ENCODE measurements around the gene SYCP3. TPM values are rescaled to one million over a fixed set of nuclear protein-coding genes. Genes with fewer than 3 reads are reported as not detected.

The SYCP3 gene
- total RNA-seq, 1 donor from 2014 or later = 0.44 TPM

DNA sequence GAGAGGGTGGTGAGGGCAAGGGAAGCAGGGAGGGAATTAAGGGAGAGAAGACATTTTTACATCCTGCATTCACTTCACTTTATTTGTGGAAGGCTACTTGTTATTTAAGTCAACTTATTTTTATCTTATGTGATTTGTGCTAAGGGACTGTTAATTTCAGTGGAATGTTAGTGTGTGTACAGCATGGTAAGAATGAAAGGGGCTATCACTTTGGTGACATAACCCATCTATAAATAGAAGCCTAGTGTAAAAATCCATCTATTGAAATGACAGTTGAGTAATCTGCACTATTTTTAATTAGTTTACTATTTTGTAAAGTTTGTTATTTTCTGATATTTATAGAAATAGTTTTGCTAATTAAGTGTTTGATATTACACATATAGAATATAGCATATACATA is 58.6 kb downstream of the SYCP3 start:
- no peak for DNase-seq (ENCODE audit: low spot score)
- Mint-ChIP-seq H3K4me1 (ENCODE audit: low read depth) (no peaks in the 10 kb centered on the region), H3K9me3 (no peaks in the 10 kb centered on the region), H3K4me3 (no peak overlapping the region), H3K27ac (no peak overlapping the region), H3K27me3 (ENCODE audit: insufficient read depth) (peaks cover 18% of the 10 kb centered on the region), H3K36me3 (ENCODE audit: low read depth) (no peaks in the 10 kb centered on the region)
- intact Hi-C loops (cut with micrococcal nuclease) = no loop called here

DNA sequence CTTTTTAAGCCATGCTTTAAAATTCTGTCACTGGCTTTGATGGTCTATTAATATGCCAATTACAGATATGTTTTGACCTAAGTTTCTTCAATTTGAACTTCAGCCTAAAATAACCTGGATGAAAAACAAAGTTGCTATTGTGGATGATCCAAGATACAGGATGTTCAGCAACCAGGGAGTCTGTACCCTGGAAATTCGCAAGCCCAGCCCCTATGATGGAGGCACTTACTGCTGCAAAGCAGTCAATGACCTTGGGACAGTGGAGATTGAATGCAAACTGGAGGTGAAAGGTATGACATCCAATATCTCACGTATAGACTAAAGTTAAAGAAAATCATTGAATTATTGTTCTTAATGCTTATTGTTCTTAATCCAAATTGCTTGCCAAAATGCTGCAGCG is 59.0 kb downstream of the SYCP3 start:
- Mint-ChIP-seq H3K27ac (no peak overlapping the region), H3K4me1 (ENCODE audit: low read depth) (no peaks in the 10 kb centered on the region), H3K4me3 (no peak overlapping the region), H3K36me3 (ENCODE audit: low read depth) (no peaks in the 10 kb centered on the region), H3K9me3 (no peaks in the 10 kb centered on the region), H3K27me3 (ENCODE audit: insufficient read depth) (peaks cover 18% of the 10 kb centered on the region)
- DNase-seq (ENCODE audit: low spot score) = no peak
- intact Hi-C loops (cut with micrococcal nuclease) = no loop called here

Other genes starting within 250 kb of the SYCP3 start
- not detected in 2 replicates for gene MYBPC1, start 144.5 kb downstream of the SYCP3 start, total RNA-seq
- gene CHPT1, start 41.8 kb downstream of the SYCP3 start, total RNA-seq = 13.1 and 13.3 TPM in 2 replicates
- 53.2 and 55.0 TPM in 2 replicates for gene GNPTAB, start 91.5 kb upstream of the SYCP3 start, total RNA-seq
- gene DRAM1, start 138.1 kb upstream of the SYCP3 start, total RNA-seq = 3.2 and 4.1 TPM in 2 replicates

Measured in activated T-helper 1 cell treated with anti-CD3 and anti-CD28 coated beads, Interleukin-12 subunit alpha, Interleukin-12 subunit beta, Interleukin-2, Interleukin-4 antibody, amounts not matched to agents 30 ng/mL and 10 ng/mL and 1 ng/mL, durations not matched to agents 14 hours and 24 hours and 36 hours (primary cell).